Esophagus muscularis mucosa (tissue), 4 donors: ENCODE measurements around the gene STARD8. TPM values are rescaled to one million over a fixed set of nuclear protein-coding genes. Genes with fewer than 3 reads are reported as not detected.
"Not testable (repeated sequence)": the region's sequence is repeated elsewhere in the genome, so short reads cannot be mapped to it uniquely, and the experiment has no call there.

Source experiments
- DNase-seq: peaks from one replicate; pipeline ENCODE4 v3.0.0-alpha.2; 2017; ENCODE audit errors: extremely low spot score
- H3K27ac ChIP-seq, 4 donors: fragments of 200-600 bp; sonication (generic); replicated peaks in 1 of 4; 1 replicate in 3 of 4; 2 replicates in 1 of 4; pipeline ENCODE4 v1.5.1; 2016 to 2019; ENCODE audit warnings: mild to moderate bottlenecking in 1 of 4
- H3K27me3 ChIP-seq, 4 donors: fragments of 200-600 bp; sonication (generic); one replicate each; pipeline versions ENCODE4 v1.5.1 to v1.6.0; 2016 to 2019
- H3K36me3 ChIP-seq, 4 donors: fragments of 200-600 bp; sonication (generic); one replicate each; pipeline ENCODE4 v1.5.1; 2016 to 2019
- H3K4me1 ChIP-seq, 4 donors: fragments of 200-600 bp; sonication (generic); one replicate each; pipeline ENCODE4 v1.5.1; 2016 to 2019
- H3K4me3 ChIP-seq, 4 donors: fragments of 200-600 bp; sonication (generic); 1 replicate in 2 of 4; 2 replicates in 2 of 4; pipeline ENCODE4 v1.5.1; 2016 to 2019; ENCODE audit warnings: mild to moderate bottlenecking in 4 of 4, moderate library complexity in 1 of 4
- H3K9me3 ChIP-seq, 4 donors: fragments of 200-600 bp; sonication (generic); 1 replicate in 3 of 4; 2 replicates in 1 of 4; pipeline ENCODE4 v1.5.1; 2016 to 2019
- EP300 ChIP-seq: sonication (generic); formaldehyde crosslinking; IDR thresholded peaks from one replicate; pipeline ENCODE4 v1.6.1; 2017; ENCODE audit warnings: antibody characterized with exemption
- POLR2A ChIP-seq: fragments of 450-650 bp; IDR thresholded peaks from one replicate; pipeline ENCODE4 v1.6.1; 2017; ENCODE audit warnings: antibody characterized with exemption, moderate library complexity, mild to moderate bottlenecking, low read depth
- POLR2AphosphoS5 ChIP-seq, 2 donors: sonication (generic); formaldehyde crosslinking; IDR thresholded peaks; one replicate each; pipeline ENCODE4 v1.6.1; 2017; ENCODE audit warnings: antibody characterized with exemption in 2 of 2
- WGBS: methylation state at CpG from one replicate; pipeline ENCODE4 v1.1.5; 2018; 5-methylcytosine and 5-hydroxymethylcytosine counted together
- intact Hi-C: fragments of 100-400 bp; cut with DNase I; formaldehyde crosslinking; loops from one replicate; pipeline ENCODE4 v1.15.1; 2023
- total RNA-seq, 4 donors: library from RNA; depleted of rRNA; stranded (reverse); fragments of >200 nt; gene quantifications; one replicate each; pipeline versions ENCODE4 v1.1.0 to v1.2.1, GENCODE V29; 2016
- TF ChIP-seq, protein P1 (sequence below), 3 experiments: fragments of 200-600 bp in 2 of 3; fragments of 450-650 bp in 1 of 3; sonication (generic) in 2 of 3; IDR thresholded peaks; one replicate each; pipeline ENCODE4 v1.5.1; 2017 to 2019; ENCODE audit warnings: antibody characterized with exemption in 3 of 3, mild to moderate bottlenecking in 2 of 3, moderate library complexity in 1 of 3

The STARD8 gene
- total RNA-seq, 4 donors from 2014 or later, result 11.2 to 20.4 (median 11.4) TPM

DNA sequence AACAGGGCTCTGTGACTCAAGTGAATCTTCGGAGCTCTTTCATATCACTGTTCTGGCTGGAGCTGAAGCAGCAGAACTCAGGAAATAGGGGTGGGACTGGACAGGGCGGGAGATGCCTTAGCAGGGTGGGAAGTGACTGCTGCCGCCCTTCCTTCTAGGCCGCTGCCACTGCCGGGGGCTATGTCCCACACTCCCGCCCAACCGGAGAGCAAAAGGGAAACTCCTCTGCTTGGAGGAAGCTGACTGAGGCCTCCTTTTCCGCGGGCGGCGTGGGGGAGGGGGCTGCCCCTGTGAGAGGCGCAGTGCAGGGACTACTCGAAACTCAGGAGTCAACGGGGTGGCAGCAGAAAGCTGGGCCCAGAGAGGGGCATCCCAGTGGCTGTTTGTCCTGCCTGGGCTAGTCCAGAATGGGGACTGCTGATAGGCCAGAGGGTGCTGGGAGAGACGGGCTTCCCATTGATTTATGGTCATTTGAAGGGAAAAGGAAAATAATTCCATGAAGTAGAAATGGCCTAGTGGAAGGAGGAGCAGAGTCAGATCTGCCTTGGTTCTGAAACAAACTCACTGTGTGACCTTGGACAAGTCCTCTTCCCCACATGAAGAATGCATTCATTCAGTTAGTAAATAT, 36.9 kb downstream of the STARD8 start:
- TF ChIP-seq EP300 (no peak), POLR2AphosphoS5 (IDR thresholded peaks at IDR 0.05) (peak; percentile 18 to 20)
- TF ChIP-seq, protein P1, sequence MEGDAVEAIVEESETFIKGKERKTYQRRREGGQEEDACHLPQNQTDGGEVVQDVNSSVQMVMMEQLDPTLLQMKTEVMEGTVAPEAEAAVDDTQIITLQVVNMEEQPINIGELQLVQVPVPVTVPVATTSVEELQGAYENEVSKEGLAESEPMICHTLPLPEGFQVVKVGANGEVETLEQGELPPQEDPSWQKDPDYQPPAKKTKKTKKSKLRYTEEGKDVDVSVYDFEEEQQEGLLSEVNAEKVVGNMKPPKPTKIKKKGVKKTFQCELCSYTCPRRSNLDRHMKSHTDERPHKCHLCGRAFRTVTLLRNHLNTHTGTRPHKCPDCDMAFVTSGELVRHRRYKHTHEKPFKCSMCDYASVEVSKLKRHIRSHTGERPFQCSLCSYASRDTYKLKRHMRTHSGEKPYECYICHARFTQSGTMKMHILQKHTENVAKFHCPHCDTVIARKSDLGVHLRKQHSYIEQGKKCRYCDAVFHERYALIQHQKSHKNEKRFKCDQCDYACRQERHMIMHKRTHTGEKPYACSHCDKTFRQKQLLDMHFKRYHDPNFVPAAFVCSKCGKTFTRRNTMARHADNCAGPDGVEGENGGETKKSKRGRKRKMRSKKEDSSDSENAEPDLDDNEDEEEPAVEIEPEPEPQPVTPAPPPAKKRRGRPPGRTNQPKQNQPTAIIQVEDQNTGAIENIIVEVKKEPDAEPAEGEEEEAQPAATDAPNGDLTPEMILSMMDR (IDR thresholded peaks at IDR 0.05), result no peak
- DNase-seq, result no peak
- H3K36me3 ChIP-seq, result no peaks in the 10 kb centered on the region
- intact Hi-C loops, result no loop called here
- peak overlapping the region in 3 of 4 donors; percentile 32 to 61 (median 56) for H3K27ac ChIP-seq
- no peak overlapping the region for H3K4me3 ChIP-seq
- no peaks in the 10 kb centered on the region for H3K9me3 ChIP-seq
- WGBS, result 30% methylated on average over 14 of the region's 15 CpGs
- H3K4me1 ChIP-seq, result peaks cover 14 to 36% (median 15%) of the 10 kb centered on the region in 4 donors
- H3K27me3 ChIP-seq, result peaks cover 0 to 3% (median 0%) of the 10 kb centered on the region in 4 donors

DNA sequence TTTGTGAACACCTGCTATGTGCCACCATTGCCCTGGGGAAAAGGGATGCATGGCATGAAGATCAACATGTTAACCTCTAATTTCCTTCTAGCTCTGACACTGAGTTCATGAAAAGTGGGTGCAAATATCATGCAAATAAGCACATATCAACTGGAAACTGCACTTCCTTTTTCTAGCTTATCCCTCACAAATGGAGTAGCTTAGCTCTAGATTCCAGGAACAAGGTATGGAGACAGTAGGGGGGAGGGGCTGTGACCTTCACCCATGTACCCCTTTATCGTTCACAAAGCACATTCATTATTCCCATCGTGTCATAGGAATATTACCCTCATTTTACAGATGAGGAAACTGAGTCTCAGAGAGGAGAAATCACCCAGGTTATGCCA, 37.4 kb downstream of the STARD8 start:
- H3K27me3 ChIP-seq, result peaks cover 0 to 3% (median 0%) of the 10 kb centered on the region in 4 donors
- peak overlapping the region in 3 of 4 donors; percentile 56 to 75 (median 61) for H3K27ac ChIP-seq
- WGBS, result 76% methylated on average over 2 of the region's 2 CpGs
- no peak overlapping the region for H3K4me3 ChIP-seq
- TF ChIP-seq, protein P1 (IDR thresholded peaks at IDR 0.05), result no peak
- TF ChIP-seq POLR2AphosphoS5 (IDR thresholded peaks at IDR 0.05) (no peak), EP300 (no peak), POLR2A (no peak)
- intact Hi-C loops, result no loop called here
- no peak for DNase-seq
- no peaks in the 10 kb centered on the region for H3K36me3 ChIP-seq
- H3K9me3 ChIP-seq, result no peaks in the 10 kb centered on the region
- peaks cover 14 to 36% (median 15%) of the 10 kb centered on the region in 4 donors for H3K4me1 ChIP-seq

GRCh38 chrX:68685685-68686084, 38.2 kb downstream of the STARD8 start:
- H3K9me3 ChIP-seq, result no peaks in the 10 kb centered on the region
- H3K4me1 ChIP-seq, result peaks cover 14 to 33% (median 15%) of the 10 kb centered on the region in 4 donors
- WGBS, result 56% methylated on average over 5 of the region's 5 CpGs
- H3K27ac ChIP-seq, result peak overlapping the region; percentile 56 to 78 (median 71)
- intact Hi-C loops, result no loop called here
- H3K36me3 ChIP-seq, result no peaks in the 10 kb centered on the region
- TF ChIP-seq EP300, result no peak
- TF ChIP-seq, protein P1 (IDR thresholded peaks at IDR 0.05), result peak in 1 of 3 experiments; percentile 3
- peak in 1 of 2 donors; percentile 10 for TF ChIP-seq POLR2AphosphoS5 (IDR thresholded peaks at IDR 0.05)
- TF ChIP-seq POLR2A, result no peak
- H3K4me3 ChIP-seq, result peak overlapping the region in 3 of 4 donors; percentile 46 to 53 (median 48)
- H3K27me3 ChIP-seq, result peaks cover 0 to 3% (median 0%) of the 10 kb centered on the region in 4 donors
- no peak for DNase-seq

- TF ChIP-seq EP300 (no peak), POLR2A (no peak), POLR2AphosphoS5 (IDR thresholded peaks at IDR 0.05) (peak; percentile 4 to 57)
- TF ChIP-seq, protein P1 (IDR thresholded peaks at IDR 0.05), result no peak
- 41% methylated on average over 45 of the region's 56 CpGs for WGBS
- H3K9me3 ChIP-seq, result no peaks in the 10 kb centered on the region
- peaks cover 0 to 3% (median 0%) of the 10 kb centered on the region in 4 donors for H3K27me3 ChIP-seq
- H3K27ac ChIP-seq, result peak overlapping the region; percentile 56 to 78 (median 71)
- no peaks in the 10 kb centered on the region for H3K36me3 ChIP-seq
- peak overlapping the region; percentile 46 to 53 (median 48) for H3K4me3 ChIP-seq
- peak; percentile 91 for DNase-seq
- intact Hi-C loops, result no loop called here
- H3K4me1 ChIP-seq, result peaks cover 14 to 28% (median 18%) of the 10 kb centered on the region in 4 donors
Measured at GRCh38 chrX:68686097-68686977, 38.9 kb downstream of the STARD8 start.

DNA sequence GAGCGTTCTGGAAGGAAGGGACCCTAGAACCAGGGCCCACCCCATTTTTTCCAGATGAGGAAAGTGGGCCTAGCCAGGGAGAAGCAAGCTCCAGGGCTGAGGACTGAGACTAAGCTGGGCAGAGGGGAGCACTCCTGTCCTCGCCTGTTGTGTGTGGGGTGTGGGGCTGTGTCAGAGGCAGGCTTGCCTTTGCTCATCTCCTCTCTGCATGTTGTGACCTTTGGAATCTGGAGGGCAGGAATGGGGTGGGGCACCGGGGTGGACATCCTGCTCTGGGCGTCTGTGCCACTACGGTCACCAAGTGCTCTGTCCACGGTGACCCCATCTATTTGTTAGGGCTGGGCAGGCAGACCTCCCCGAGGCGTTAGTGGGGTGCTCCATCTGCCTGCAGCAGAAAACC, 41.5 kb downstream of the STARD8 start:
- H3K9me3 ChIP-seq, DNase-seq, H3K27ac ChIP-seq, H3K36me3 ChIP-seq, intact Hi-C loops, H3K27me3 ChIP-seq, H3K4me3 ChIP-seq: not testable (repeated sequence)
- WGBS, result no CpG with 5 or more reads among the region's 8 CpGs
- H3K4me1 ChIP-seq, result peaks cover 17 to 24% (median 22%) of the 10 kb centered on the region in 4 donors
